Stomach (tissue), 9 donors: Measurements from ENCODE around the gene ERN2. TPM values are rescaled to one million over a fixed set of nuclear protein-coding genes. Genes with fewer than 3 reads are reported as not detected.

Experiments
- DNase-seq, 2 donors: peaks; one replicate each; pipeline versions ENCODE4 v3.0.0 to v3.0.0-alpha.2; 2013 to 2019
- H3K27ac ChIP-seq, 5 donors: fragments of 200-600 bp in 4 of 5; sonication (generic) in 4 of 5; one replicate each; pipeline ENCODE4 v1.5.1; 2013 to 2019; ENCODE audit warnings: mild to moderate bottlenecking in 1 of 5, moderate library complexity in 1 of 5
- H3K27me3 ChIP-seq, 3 donors: fragments of 200-600 bp; sonication (generic); one replicate each; pipeline ENCODE4 v1.5.1; 2017 to 2019; ENCODE audit warnings: mixed run types in 1 of 3
- H3K36me3 ChIP-seq, 4 donors: fragments of 200-600 bp; sonication (generic); 1 replicate in 3 of 4; 2 replicates in 1 of 4; pipeline ENCODE4 v1.5.1; 2016 to 2019
- H3K4me1 ChIP-seq, 4 donors: fragments of 200-600 bp; sonication (generic); one replicate each; pipeline ENCODE4 v1.5.1; 2016 to 2019
- H3K4me3 ChIP-seq, 4 donors: fragments of 200-600 bp; sonication (generic) in 3 of 4; one replicate each; pipeline ENCODE4 v1.5.1; 2016 to 2019; ENCODE audit warnings: mild to moderate bottlenecking in 1 of 4
- H3K9me3 ChIP-seq, 4 donors: fragments of 200-600 bp; sonication (generic); one replicate each; pipeline ENCODE4 v1.5.1; 2016 to 2019
- EP300 ChIP-seq: sonication (generic); formaldehyde crosslinking; IDR thresholded peaks from one replicate; pipeline ENCODE4 v1.6.1; 2017; ENCODE audit warnings: antibody characterized with exemption
- POLR2A ChIP-seq, 4 donors: fragments of 450-650 bp; IDR thresholded peaks; one replicate each; pipeline ENCODE4 v1.6.1; 2016; ENCODE audit warnings: antibody characterized with exemption in 4 of 4, control low read depth in 2 of 4, mild to moderate bottlenecking in 1 of 4, moderate library complexity in 1 of 4
- POLR2AphosphoS5 ChIP-seq, 3 donors: sonication (generic); formaldehyde crosslinking; IDR thresholded peaks; one replicate each; pipeline ENCODE4 v1.6.1; 2016; ENCODE audit warnings: antibody characterized with exemption in 3 of 3
- WGBS, 5 donors: extraction: QIAGEN DNeasy Blood & Tissue Kit in 3 of 5; methylation state at CpG; one replicate each; pipeline versions ENCODE4 v1.1.5 to v1.1.7; 2013 to 2018; 5-methylcytosine and 5-hydroxymethylcytosine counted together
- intact Hi-C: fragments of 100-400 bp; cut with DNase I; formaldehyde crosslinking; loops from one replicate; pipeline ENCODE4 v1.15.1; 2023; ENCODE audit warnings: low total_unique reads
- polyA plus RNA-seq, 3 donors: library from polyadenylated mRNA; stranded (reverse); fragments of 200-250 nt; gene quantifications; one replicate each; pipeline ENCODE4 v1.2.3, GENCODE V29; 2013
- total RNA-seq, 5 donors: library from RNA; depleted of rRNA; stranded (reverse); fragments of >200 nt; gene quantifications; one replicate each; pipeline versions ENCODE4 v1.1.0 to v1.2.3, GENCODE V29; 2014 to 2016
- TF ChIP-seq, protein P1 (sequence below), 7 experiments: fragments of 450-650 bp in 4 of 7; fragments of 200-600 bp in 3 of 7; sonication (generic) in 3 of 7; IDR thresholded peaks; one replicate each; pipeline ENCODE4 v1.5.1; 2016 to 2019; ENCODE audit warnings: antibody characterized with exemption in 7 of 7, control low read depth in 2 of 7, mild to moderate bottlenecking in 1 of 7
- donor health status: healthy with polysubstance abuse.
- donor health status: Bipolar disorder and iron deficiency.
- donor health status: healthy.

Gene ERN2
- total and polyA plus RNA-seq, 8 donors, result 18.2 to 235 (median 63.1) TPM

DNA sequence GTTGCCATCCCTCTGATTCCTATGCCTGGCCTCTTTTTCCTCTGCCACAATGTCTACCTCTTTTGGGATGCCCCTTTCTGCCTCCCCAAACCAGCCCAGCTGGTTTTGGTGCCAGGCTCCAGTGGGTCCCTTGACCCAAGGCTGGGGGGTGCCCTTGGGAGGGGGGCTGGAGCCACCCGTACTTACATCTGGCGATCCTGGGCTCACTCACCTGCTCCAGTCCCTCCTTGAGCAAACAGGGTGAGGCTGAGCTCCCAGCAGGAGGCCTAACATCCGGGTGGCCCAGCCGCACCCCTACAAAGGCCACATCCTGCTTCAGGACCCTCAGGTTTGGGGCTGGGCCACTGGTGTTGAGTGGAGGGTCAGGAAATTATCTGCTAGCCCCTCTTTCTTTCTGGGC lies 1.2 kb downstream of the ERN2 start:
- WGBS, 5 donors, result 27 to 69% (median 33%) methylated on average over 4 of the region's 4 CpGs
- intact Hi-C loops, result no loop called here
- peak; percentile 79 to 89 for DNase-seq
- H3K4me3 ChIP-seq, result peak overlapping the region in 3 of 4 donors; percentile 38 to 52 (median 44)
- peaks cover 0 to 66% (median 18%) of the 10 kb centered on the region in 3 donors for H3K27me3 ChIP-seq
- peak overlapping the region; percentile 69 to 88 (median 82) for H3K27ac ChIP-seq
- peaks cover 0 to 35% (median 20%) of the 10 kb centered on the region in 4 donors for H3K36me3 ChIP-seq
- peaks cover 0 to 15% (median 7%) of the 10 kb centered on the region in 4 donors for H3K4me1 ChIP-seq
- TF ChIP-seq EP300 (no peak), POLR2AphosphoS5 (IDR thresholded peaks at IDR 0.05) (peak in 2 of 3 donors; percentile 82 to 83)
- H3K9me3 ChIP-seq, result peaks cover 0 to 21% (median 15%) of the 10 kb centered on the region in 4 donors

DNA sequence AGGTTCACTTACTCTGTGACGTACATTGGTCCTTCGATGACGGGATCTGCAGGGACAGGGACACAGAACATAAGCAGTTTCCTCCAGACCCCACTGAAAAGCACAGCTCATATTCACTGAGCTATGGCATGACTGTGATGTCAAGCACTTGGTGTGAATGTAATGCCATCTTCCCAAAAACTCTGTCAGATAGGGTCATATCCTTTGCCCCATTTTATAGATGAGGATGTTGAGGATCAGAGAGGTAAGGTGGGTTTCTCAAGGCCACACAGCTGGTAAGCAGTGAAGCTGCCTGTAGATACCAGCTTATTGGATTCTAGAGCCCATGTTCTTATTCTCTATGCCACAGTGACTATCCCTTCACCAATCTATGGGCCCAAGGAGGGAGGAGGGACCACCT lies 2.5 kb downstream of the ERN2 start:
- Histone ChIP-seq H3K36me3 (peaks cover 0 to 48% (median 24%) of the 10 kb centered on the region in 4 donors), H3K4me1 (peaks cover 0 to 15% (median 7%) of the 10 kb centered on the region in 4 donors), H3K27ac (peak overlapping the region; percentile 31 to 88 (median 82)), H3K9me3 (peaks cover 0 to 21% (median 15%) of the 10 kb centered on the region in 4 donors), H3K4me3 (no peak overlapping the region), H3K27me3 (peaks cover 0 to 64% (median 18%) of the 10 kb centered on the region in 3 donors)
- DNase-seq, result no peak
- intact Hi-C loops, result no loop called here
- TF ChIP-seq EP300 (no peak), POLR2A (IDR thresholded peaks at IDR 0.05) (no peak), POLR2AphosphoS5 (IDR thresholded peaks at IDR 0.05) (no peak)
- TF ChIP-seq, protein P1, sequence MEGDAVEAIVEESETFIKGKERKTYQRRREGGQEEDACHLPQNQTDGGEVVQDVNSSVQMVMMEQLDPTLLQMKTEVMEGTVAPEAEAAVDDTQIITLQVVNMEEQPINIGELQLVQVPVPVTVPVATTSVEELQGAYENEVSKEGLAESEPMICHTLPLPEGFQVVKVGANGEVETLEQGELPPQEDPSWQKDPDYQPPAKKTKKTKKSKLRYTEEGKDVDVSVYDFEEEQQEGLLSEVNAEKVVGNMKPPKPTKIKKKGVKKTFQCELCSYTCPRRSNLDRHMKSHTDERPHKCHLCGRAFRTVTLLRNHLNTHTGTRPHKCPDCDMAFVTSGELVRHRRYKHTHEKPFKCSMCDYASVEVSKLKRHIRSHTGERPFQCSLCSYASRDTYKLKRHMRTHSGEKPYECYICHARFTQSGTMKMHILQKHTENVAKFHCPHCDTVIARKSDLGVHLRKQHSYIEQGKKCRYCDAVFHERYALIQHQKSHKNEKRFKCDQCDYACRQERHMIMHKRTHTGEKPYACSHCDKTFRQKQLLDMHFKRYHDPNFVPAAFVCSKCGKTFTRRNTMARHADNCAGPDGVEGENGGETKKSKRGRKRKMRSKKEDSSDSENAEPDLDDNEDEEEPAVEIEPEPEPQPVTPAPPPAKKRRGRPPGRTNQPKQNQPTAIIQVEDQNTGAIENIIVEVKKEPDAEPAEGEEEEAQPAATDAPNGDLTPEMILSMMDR (IDR thresholded peaks at IDR 0.05), result no peak
- 95 to 100% (median 97%) methylated on average over 3 of the region's 3 CpGs for WGBS, 5 donors

DNA sequence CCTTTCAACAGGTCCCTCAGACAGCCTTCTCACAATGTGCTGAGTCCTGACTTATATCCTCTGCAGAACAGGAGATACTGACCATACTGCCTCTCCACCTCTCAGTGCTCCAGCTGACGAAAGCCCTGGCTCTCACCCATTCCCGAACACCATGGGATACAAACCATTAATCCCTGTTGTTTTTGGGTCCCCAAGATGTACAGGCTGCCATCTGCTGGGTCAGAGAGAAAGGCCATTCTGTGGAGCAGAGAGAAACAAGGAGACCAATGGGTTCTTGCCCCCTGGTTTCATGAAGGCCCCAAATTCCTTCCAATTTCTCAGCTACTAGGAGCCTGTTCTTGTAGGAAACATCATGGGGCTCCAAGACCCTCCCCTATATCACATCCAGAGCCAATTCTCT lies 3.0 kb downstream of the ERN2 start:
- WGBS, 5 donors, result 79 to 91% (median 86%) methylated on average over 2 of the region's 2 CpGs
- Histone ChIP-seq H3K36me3 (peaks cover 0 to 53% (median 26%) of the 10 kb centered on the region in 4 donors), H3K9me3 (peaks cover 0 to 21% (median 15%) of the 10 kb centered on the region in 4 donors), H3K27ac (peak overlapping the region in 1 of 5 donors; percentile 87), H3K27me3 (peaks cover 0 to 61% (median 18%) of the 10 kb centered on the region in 3 donors), H3K4me3 (no peak overlapping the region), H3K4me1 (peaks cover 0 to 15% (median 7%) of the 10 kb centered on the region in 4 donors)
- no peak for DNase-seq
- TF ChIP-seq POLR2A (IDR thresholded peaks at IDR 0.05), result no peak
- TF ChIP-seq, protein P1 (IDR thresholded peaks at IDR 0.05), result no peak
- TF ChIP-seq POLR2AphosphoS5 (IDR thresholded peaks at IDR 0.05), result no peak
- TF ChIP-seq EP300, result no peak
- intact Hi-C loops, result no loop called here

DNA sequence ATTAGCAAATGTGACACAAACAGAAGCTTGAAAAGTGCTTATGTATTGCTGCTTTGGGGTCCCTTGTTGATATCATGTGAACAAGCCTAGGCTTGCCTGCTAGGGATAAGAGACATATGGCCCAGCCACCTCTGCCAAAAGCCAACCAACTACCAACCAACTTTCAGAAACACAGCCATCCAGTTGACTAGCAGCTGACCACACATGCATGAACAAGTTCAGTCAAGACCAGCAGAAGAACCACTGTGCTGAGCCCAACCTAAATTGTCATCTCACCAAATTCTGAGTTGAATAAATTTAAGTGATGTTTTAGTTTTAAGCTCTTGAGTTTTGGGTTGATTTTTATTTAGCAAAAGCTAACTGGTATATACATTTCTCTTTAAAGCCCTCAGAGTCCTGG lies 3.5 kb downstream of the ERN2 start:
- no peak overlapping the region for H3K27ac ChIP-seq
- DNase-seq, result no peak
- peaks cover 0 to 56% (median 18%) of the 10 kb centered on the region in 3 donors for H3K27me3 ChIP-seq
- TF ChIP-seq, protein P1 (IDR thresholded peaks at IDR 0.05), result no peak
- TF ChIP-seq EP300 (no peak), POLR2AphosphoS5 (IDR thresholded peaks at IDR 0.05) (no peak), POLR2A (IDR thresholded peaks at IDR 0.05) (no peak)
- no peak overlapping the region for H3K4me3 ChIP-seq
- intact Hi-C loops, result no loop called here
- peaks cover 0 to 21% (median 15%) of the 10 kb centered on the region in 4 donors for H3K9me3 ChIP-seq
- peaks cover 0 to 57% (median 29%) of the 10 kb centered on the region in 4 donors for H3K36me3 ChIP-seq
- H3K4me1 ChIP-seq, result peaks cover 0 to 15% (median 7%) of the 10 kb centered on the region in 4 donors

DNA sequence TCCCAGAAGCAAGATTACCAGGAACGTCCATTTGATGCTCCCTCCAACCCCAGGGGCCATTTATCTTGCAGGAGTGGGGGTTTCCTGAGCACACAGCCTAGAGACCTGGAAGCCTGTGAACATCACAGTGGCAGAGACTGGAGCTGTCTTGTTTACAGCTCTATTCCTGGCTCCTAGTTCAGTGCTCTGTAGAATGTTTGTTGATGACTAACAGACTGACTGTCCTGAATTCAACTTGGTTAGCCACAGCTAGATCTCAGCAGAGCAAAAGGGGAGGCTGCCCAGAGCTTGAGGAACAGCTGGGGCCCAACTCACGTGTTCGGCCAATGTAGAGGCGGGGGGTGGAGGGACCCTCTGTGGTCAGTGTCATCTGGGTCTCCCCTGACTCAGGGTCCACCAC lies 6.6 kb downstream of the ERN2 start:
- Histone ChIP-seq H3K27me3 (peaks cover 0 to 25% (median 0%) of the 10 kb centered on the region in 3 donors), H3K4me3 (no peak overlapping the region), H3K9me3 (peaks cover 0 to 27% (median 15%) of the 10 kb centered on the region in 4 donors), H3K27ac (no peak overlapping the region), H3K36me3 (peaks cover 0 to 77% (median 37%) of the 10 kb centered on the region in 4 donors), H3K4me1 (peaks cover 0 to 3% (median 0%) of the 10 kb centered on the region in 4 donors)
- no peak for DNase-seq
- TF ChIP-seq, protein P1 (IDR thresholded peaks at IDR 0.05), result no peak
- TF ChIP-seq POLR2A (IDR thresholded peaks at IDR 0.05) (no peak), EP300 (no peak)
- 78 to 91% (median 90%) methylated on average over 4 of the region's 4 CpGs for WGBS, 5 donors
- intact Hi-C loops, result no loop called here
